ENCODE measurements around the gene THPO.

THPO gene

DNA sequence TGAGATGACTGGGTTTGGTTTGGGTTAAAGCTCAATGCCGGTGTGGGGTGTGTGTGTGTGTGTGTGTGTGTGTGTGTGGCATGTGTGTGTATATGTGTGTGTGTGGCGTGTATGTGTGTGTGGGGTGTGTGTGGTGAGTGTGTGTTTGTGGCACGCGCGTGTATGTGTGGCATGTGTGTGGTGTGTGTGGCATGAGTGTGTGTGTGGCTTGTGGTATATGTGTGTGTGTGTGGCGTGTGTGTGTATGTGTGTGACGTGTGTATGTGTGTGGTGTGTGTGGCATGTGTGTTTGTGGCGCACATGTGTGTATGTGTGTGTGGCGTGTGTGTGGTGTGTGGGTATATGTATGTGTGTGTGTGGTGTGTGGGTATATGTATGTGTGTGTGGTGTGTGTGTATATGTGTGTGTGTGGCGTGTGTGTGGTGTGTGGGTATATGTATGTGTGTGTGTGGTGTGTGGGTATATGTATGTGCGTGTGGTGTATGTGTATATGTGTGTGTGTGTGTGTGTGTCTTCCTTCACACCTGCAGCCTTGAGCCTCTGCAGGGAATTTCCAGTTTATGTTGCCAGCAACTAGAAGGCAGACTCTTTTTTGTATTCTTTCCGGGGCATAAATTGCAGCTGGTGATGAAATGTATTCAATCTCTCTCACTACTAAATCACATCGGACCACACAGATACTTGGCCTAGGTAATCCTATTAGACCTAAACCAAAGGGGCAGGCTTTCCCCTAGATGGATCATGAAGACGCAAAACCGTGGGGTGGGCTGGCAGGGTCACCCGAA is 36.6 kb upstream of the THPO start:
- Histone ChIP-seq H3K27ac (ENCODE audit: insufficient read depth in 1 of 2, low read depth in 1 of 2, low read length in 2 of 2, poor library complexity in 1 of 2, severe bottlenecking in 2 of 2) (no peak overlapping the region), H3K27me3 (replicated peaks in 2 of 5; ENCODE audit: control insufficient read depth in 4 of 5, insufficient read depth in 5 of 5, low read length in 4 of 5) (no peaks in the 10 kb centered on the region), H3K4me3 (ENCODE audit: control insufficient read depth in 1 of 7, extremely low read depth in 1 of 7, insufficient read depth in 4 of 7, low read depth in 2 of 7, low read length in 6 of 7) (no peak overlapping the region), H3K9me3 (ENCODE audit: control extremely low read depth in 1 of 5, control insufficient read depth in 4 of 5, insufficient read depth in 2 of 5, low read depth in 1 of 5, low read length in 4 of 5) (peaks cover 0 to 2% (median 0%) of the 10 kb centered on the region in 5 experiments), H3K36me3 (ENCODE audit: control insufficient read depth in 4 of 4, insufficient read depth in 4 of 4, low read length in 3 of 4) (no peaks in the 10 kb centered on the region), H3K4me1 (ENCODE audit: control extremely low read depth in 1 of 4, control insufficient read depth in 4 of 4, insufficient read depth in 4 of 4, low read length in 3 of 4) (no peaks in the 10 kb centered on the region)
- DNase-seq, result peak in 1 of 3 donors; percentile 7
- WGBS (ENCODE audit: insufficient coverage), result 95% methylated on average over 8 of the region's 16 CpGs
- POLR2A ChIA-PET, result no interaction called here
- CTCF ChIA-PET, result interaction anchor here (0.7 to 14.0 kb wide), 14 partner anchors 12 to 168 kb away, joined by 3 to 173 read pairs (median 4); no protein-coding TSS in a partner anchor

GRCh38 chr3:184409946-184410500 is 32.0 kb upstream of the THPO start:
- Histone ChIP-seq H3K27ac (ENCODE audit: insufficient read depth in 1 of 2, low read depth in 1 of 2, low read length in 2 of 2, poor library complexity in 1 of 2, severe bottlenecking in 2 of 2) (no peak overlapping the region), H3K4me3 (ENCODE audit: control insufficient read depth in 1 of 7, extremely low read depth in 1 of 7, insufficient read depth in 4 of 7, low read depth in 2 of 7, low read length in 6 of 7) (no peak overlapping the region), H3K4me1 (ENCODE audit: control extremely low read depth in 1 of 4, control insufficient read depth in 4 of 4, insufficient read depth in 4 of 4, low read length in 3 of 4) (peaks cover 0 to 9% (median 5%) of the 10 kb centered on the region in 4 experiments), H3K36me3 (ENCODE audit: control insufficient read depth in 4 of 4, insufficient read depth in 4 of 4, low read length in 3 of 4) (no peaks in the 10 kb centered on the region), H3K27me3 (replicated peaks in 2 of 5; ENCODE audit: control insufficient read depth in 4 of 5, insufficient read depth in 5 of 5, low read length in 4 of 5) (no peaks in the 10 kb centered on the region), H3K9me3 (ENCODE audit: control extremely low read depth in 1 of 5, control insufficient read depth in 4 of 5, insufficient read depth in 2 of 5, low read depth in 1 of 5, low read length in 4 of 5) (peaks cover 0 to 2% (median 0%) of the 10 kb centered on the region in 5 experiments)
- ChIA-PET CTCF (interaction anchor here (1.1 to 1.5 kb wide), 3 partner anchors 109 to 133 kb away, joined by 4 to 5 read pairs (median 5); no protein-coding TSS in a partner anchor), POLR2A (no interaction called here)
- DNase-seq, result no peak
- 83% methylated on average over 10 of the region's 12 CpGs for WGBS (ENCODE audit: insufficient coverage)

- no peak overlapping the region for H3K27ac ChIP-seq (ENCODE audit: insufficient read depth in 1 of 2, low read depth in 1 of 2, low read length in 2 of 2, poor library complexity in 1 of 2, severe bottlenecking in 2 of 2)
- H3K27me3 ChIP-seq (replicated peaks in 2 of 5; ENCODE audit: control insufficient read depth in 4 of 5, insufficient read depth in 5 of 5, low read length in 4 of 5), result no peaks in the 10 kb centered on the region
- H3K4me1 ChIP-seq (ENCODE audit: control extremely low read depth in 1 of 4, control insufficient read depth in 4 of 4, insufficient read depth in 4 of 4, low read length in 3 of 4), result peaks cover 0 to 11% (median 6%) of the 10 kb centered on the region in 4 experiments
- ChIA-PET CTCF (interaction anchor here (1.1 to 1.5 kb wide), 3 partner anchors 110 to 134 kb away, joined by 4 to 5 read pairs (median 5); no protein-coding TSS in a partner anchor), POLR2A (no interaction called here)
- H3K36me3 ChIP-seq (ENCODE audit: control insufficient read depth in 4 of 4, insufficient read depth in 4 of 4, low read length in 3 of 4), result no peaks in the 10 kb centered on the region
- no peak overlapping the region for H3K4me3 ChIP-seq (ENCODE audit: control insufficient read depth in 1 of 7, extremely low read depth in 1 of 7, insufficient read depth in 4 of 7, low read depth in 2 of 7, low read length in 6 of 7)
- H3K9me3 ChIP-seq (ENCODE audit: control extremely low read depth in 1 of 5, control insufficient read depth in 4 of 5, insufficient read depth in 2 of 5, low read depth in 1 of 5, low read length in 4 of 5), result peaks cover 0 to 2% (median 0%) of the 10 kb centered on the region in 5 experiments
- no peak for DNase-seq
- WGBS (ENCODE audit: insufficient coverage), result 96% methylated on average over 8 of the region's 8 CpGs
Measured at GRCh38 chr3:184409331-184409926, 31.4 kb upstream of the THPO start.

DNA sequence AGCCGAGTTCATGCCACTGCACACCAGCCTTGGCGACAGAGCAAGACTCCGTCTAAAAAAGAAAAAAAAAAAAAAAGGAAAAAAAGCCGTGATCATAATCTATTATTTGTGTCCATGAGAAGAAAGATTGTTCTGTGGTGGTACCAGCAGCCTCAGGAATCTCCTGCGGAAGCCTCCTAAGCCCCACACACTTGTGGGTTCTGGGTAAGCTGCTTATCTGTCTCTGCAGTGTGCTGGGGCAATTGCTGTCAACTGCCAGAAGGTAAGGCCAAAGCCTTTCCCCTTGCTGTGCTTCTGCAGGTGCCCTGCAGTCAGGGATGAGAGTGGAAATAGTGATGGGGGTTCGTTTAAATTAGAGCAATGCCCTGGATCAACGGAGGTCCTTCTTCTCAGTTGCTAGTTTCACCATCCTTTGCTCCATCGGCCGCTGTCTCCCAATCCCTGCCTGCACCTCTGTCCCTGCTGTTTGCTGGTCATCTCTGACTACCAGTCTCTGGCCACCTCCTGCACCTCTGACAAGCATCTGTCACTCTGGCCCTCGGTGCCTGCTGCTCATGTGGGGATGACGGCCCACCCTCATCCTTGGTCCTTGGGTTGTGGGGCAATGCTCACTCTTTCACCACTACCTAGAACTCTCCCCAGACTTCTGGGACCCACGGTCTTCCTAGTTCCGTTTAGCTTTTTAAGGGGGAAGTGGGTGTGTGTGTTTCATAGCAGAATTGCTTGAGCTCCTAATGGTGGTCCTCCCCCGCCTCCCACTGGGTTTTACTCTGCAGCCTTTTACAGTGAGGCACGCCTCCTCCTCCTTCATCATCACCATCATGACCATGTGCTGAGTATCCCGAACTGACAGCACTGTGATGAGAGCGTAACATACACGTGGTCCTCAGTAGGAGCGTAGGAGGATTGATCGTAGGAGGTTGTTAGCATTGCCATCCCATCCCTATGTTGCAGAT is 27.3 kb upstream of the THPO start:
- POLR2A ChIA-PET, result interaction anchor here (1.0 kb wide), 1 partner anchor 108 kb away, joined by 3 read pairs; no protein-coding TSS in a partner anchor
- DNase-seq, result peak; percentile 60 to 94 (median 87)
- Histone ChIP-seq H3K27me3 (replicated peaks in 2 of 5; ENCODE audit: control insufficient read depth in 4 of 5, insufficient read depth in 5 of 5, low read length in 4 of 5) (peaks cover 0 to 11% (median 3%) of the 10 kb centered on the region in 5 experiments), H3K9me3 (ENCODE audit: control extremely low read depth in 1 of 5, control insufficient read depth in 4 of 5, insufficient read depth in 2 of 5, low read depth in 1 of 5, low read length in 4 of 5) (no peaks in the 10 kb centered on the region), H3K4me1 (ENCODE audit: control extremely low read depth in 1 of 4, control insufficient read depth in 4 of 4, insufficient read depth in 4 of 4, low read length in 3 of 4) (peaks cover 0 to 12% (median 6%) of the 10 kb centered on the region in 4 experiments), H3K27ac (ENCODE audit: insufficient read depth in 1 of 2, low read depth in 1 of 2, low read length in 2 of 2, poor library complexity in 1 of 2, severe bottlenecking in 2 of 2) (no peak overlapping the region), H3K4me3 (ENCODE audit: control insufficient read depth in 1 of 7, extremely low read depth in 1 of 7, insufficient read depth in 4 of 7, low read depth in 2 of 7, low read length in 6 of 7) (no peak overlapping the region), H3K36me3 (ENCODE audit: control insufficient read depth in 4 of 4, insufficient read depth in 4 of 4, low read length in 3 of 4) (no peaks in the 10 kb centered on the region)
- CTCF ChIA-PET, result interaction anchor here (0.7 to 2.4 kb wide), 4 partner anchors 26 to 140 kb away, joined by 3 to 7 read pairs (median 3); no protein-coding TSS in a partner anchor
- WGBS (ENCODE audit: insufficient coverage), result 68% methylated on average over 9 of the region's 20 CpGs

GRCh38 chr3:184399410-184399809 is 21.4 kb upstream of the THPO start:
- Histone ChIP-seq H3K36me3 (ENCODE audit: control insufficient read depth in 4 of 4, insufficient read depth in 4 of 4, low read length in 3 of 4) (no peaks in the 10 kb centered on the region), H3K27ac (ENCODE audit: insufficient read depth in 1 of 2, low read depth in 1 of 2, low read length in 2 of 2, poor library complexity in 1 of 2, severe bottlenecking in 2 of 2) (no peak overlapping the region), H3K4me3 (ENCODE audit: control insufficient read depth in 1 of 7, extremely low read depth in 1 of 7, insufficient read depth in 4 of 7, low read depth in 2 of 7, low read length in 6 of 7) (no peak overlapping the region), H3K4me1 (ENCODE audit: control extremely low read depth in 1 of 4, control insufficient read depth in 4 of 4, insufficient read depth in 4 of 4, low read length in 3 of 4) (peaks cover 0 to under 1% (median 0%) of the 10 kb centered on the region in 4 experiments), H3K9me3 (ENCODE audit: control extremely low read depth in 1 of 5, control insufficient read depth in 4 of 5, insufficient read depth in 2 of 5, low read depth in 1 of 5, low read length in 4 of 5) (no peaks in the 10 kb centered on the region), H3K27me3 (replicated peaks in 2 of 5; ENCODE audit: control insufficient read depth in 4 of 5, insufficient read depth in 5 of 5, low read length in 4 of 5) (peaks cover 0 to 11% (median 5%) of the 10 kb centered on the region in 5 experiments)
- whole genome bisulfite sequencing (ENCODE audit: insufficient coverage), result 63% methylated on average over 5 of the region's 9 CpGs
- ChIA-PET CTCF (interaction anchor here (0.7 kb wide), 1 partner anchor 115 kb away, joined by 4 read pairs; no protein-coding TSS in a partner anchor), POLR2A (no interaction called here)
- no peak for DNase-seq

GRCh38 chr3:184395320-184395660 is 17.3 kb upstream of the THPO start:
- CTCF ChIA-PET, result interaction anchor here (1.5 to 1.6 kb wide), 2 partner anchors 11 to 24 kb away, joined by 3 to 6 read pairs; no protein-coding TSS in a partner anchor
- Histone ChIP-seq H3K4me1 (ENCODE audit: control extremely low read depth in 1 of 4, control insufficient read depth in 4 of 4, insufficient read depth in 4 of 4, low read length in 3 of 4) (no peaks in the 10 kb centered on the region), H3K4me3 (ENCODE audit: control insufficient read depth in 1 of 7, extremely low read depth in 1 of 7, insufficient read depth in 4 of 7, low read depth in 2 of 7, low read length in 6 of 7) (no peak overlapping the region), H3K36me3 (ENCODE audit: control insufficient read depth in 4 of 4, insufficient read depth in 4 of 4, low read length in 3 of 4) (no peaks in the 10 kb centered on the region), H3K27me3 (replicated peaks in 2 of 5; ENCODE audit: control insufficient read depth in 4 of 5, insufficient read depth in 5 of 5, low read length in 4 of 5) (peaks cover 0 to 8% (median 1%) of the 10 kb centered on the region in 5 experiments), H3K9me3 (ENCODE audit: control extremely low read depth in 1 of 5, control insufficient read depth in 4 of 5, insufficient read depth in 2 of 5, low read depth in 1 of 5, low read length in 4 of 5) (no peaks in the 10 kb centered on the region), H3K27ac (ENCODE audit: insufficient read depth in 1 of 2, low read depth in 1 of 2, low read length in 2 of 2, poor library complexity in 1 of 2, severe bottlenecking in 2 of 2) (no peak overlapping the region)
- 97% methylated on average over 3 of the region's 5 CpGs for WGBS (ENCODE audit: insufficient coverage)
- POLR2A ChIA-PET, result no interaction called here
- no peak for DNase-seq

All from common myeloid progenitor, CD34-positive (primary cell).